Bladder microvascular endothelial cell (primary cell): Measurements from ENCODE around the gene NACA. TPM values are rescaled to one million over a fixed set of nuclear protein-coding genes. Genes with fewer than 3 reads are reported as not detected.

ENCODE experiments used
- total RNA-seq: library from RNA; depleted of rRNA; stranded (reverse); fragments of >200 nt; gene quantifications from 2 replicates; pipeline ENCODE4 v1.2.3, GENCODE V29; 2014

The NACA gene
- total RNA-seq = 817 and 977 TPM in 2 replicates

DNA sequence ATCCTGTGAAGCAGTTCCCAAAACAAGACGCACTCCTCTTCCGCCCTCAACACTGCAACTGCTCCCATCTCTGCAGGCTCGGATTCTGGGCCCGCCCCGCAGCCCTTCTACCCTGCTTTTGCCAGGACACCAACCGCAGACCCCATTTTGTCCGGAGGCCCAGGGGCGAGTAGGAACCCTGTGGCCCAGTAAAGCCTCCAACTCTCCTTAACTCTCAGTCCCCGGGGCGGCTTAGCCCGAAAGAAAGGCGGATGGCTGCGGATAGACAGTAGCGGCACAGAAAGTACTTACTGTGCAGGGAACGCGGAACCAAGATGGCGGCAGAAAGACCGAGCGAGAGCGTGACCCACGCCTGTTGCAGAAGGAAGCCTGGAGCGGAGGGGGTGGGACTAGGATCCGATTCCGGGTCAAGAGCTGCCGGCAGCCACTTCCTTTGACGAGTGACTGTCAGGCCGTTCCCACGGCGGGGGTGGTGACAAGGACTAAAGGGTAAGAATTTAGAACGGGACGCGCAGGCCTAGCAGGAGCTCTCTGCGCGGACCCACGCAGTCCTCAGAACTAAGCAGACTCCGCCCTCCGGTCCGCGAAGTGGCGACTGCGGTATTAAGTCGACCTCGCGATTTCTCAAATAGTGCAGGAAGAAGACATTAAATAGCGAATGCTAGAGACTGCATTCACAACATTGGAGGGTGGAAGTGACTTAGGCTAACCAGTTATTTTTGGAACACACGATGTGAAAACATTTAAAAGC lies at the start of gene NACA:
Gene NACA (minus strand): TSS at position 328 of the 751 bp plus-strand sequence. CDS start 778 bp downstream, outside the sequence.

DNA sequence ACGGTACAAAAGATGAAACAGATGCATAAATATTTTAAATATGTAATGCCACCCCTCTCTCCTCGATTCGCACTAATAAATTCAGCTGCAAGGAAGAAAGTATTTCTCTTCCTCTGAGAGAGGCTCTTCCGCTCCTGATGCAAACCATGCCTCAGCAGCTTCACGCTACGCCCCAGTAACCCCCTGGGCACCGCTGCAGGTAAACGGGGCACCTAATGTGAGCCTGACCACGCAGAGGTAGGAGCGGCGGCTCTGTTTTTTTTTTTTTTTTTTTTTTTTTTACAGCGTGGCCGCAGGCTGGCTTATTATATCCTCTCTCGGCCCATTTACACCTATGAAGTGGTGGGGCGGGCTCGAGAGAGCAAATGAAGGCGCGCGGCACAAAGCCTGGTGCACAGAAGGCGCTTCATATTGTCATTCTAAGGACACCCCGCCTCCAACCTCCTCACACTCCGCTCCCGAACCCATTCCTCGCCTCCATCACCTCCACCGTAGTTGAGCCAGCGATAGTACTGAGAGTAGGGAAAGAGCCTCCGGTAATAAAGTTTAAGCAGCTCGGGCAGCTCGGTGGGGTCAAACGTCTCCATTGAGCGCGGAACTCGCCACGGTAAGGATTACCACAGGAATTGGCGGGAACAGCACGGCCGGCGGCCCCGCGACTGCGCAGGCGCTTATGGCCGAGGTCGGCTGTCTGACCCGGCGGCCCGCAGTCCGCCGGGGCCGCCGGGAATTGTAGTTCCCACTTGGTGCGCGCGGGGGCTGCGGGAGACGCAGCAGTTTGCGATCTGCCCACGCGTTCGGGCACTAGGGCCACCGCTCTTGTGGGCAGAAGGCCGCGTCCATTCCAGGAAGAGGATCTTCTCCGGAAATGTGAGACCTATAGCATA lies 26.9 kb upstream of the NACA start, which contains the start of gene PRIM1:
Gene PRIM1 (minus strand): TSS at position 612 of the 887 bp plus-strand sequence. CDS start 25 bp downstream, at position 587.

DNA sequence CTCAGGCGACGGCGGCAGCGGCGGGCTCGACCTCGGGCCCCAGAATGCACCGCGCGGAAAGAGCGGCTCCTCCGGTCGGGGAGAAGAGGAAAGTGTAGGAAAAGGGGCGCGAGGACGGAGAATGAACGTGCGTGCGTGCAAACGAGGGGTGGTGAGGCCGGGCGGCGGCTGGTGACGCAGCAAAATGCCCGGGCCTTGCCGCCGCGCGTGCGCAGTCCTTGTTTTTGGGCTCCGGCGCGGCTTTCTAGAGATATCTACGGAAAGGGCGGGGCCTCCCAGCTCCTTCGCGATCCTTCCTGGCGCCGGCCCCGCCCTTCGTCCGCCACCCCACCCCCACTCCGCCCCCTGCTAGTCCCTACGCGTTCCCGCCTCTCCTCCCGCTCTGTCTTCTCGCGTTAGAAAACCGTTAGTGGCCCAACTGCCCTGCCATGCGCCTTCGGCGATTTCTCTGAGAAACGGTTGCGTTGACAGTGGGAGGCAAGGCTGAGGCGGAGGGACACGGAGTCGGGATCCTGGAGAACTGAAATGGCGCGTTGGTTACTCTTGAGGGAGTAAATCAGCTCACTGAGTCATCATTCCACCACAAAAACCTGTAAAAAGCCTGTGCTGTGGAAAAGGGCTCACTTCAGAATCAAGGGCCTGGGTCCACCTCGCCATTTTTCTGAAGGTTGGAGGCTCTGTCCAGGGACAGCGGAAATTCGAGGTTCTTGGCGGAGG lies 36.8 kb downstream of the NACA start, which contains the start of gene PTGES3:
Gene PTGES3 (minus strand): TSS at position 156 of the 717 bp plus-strand sequence. CDS start 285 bp downstream, outside the sequence.

Other genes with a start within 250 kb of the NACA start
- 0.16 and 0.44 TPM in 2 replicates for gene GLS2, start 237.1 kb downstream of the NACA start, total RNA-seq
- gene RBMS2, start 203.5 kb downstream of the NACA start, total RNA-seq = 25.1 and 65.6 TPM in 2 replicates
- gene BAZ2A, start 95.0 kb downstream of the NACA start, total RNA-seq = 17.5 and 40.7 TPM in 2 replicates
- gene ATP5F1B, start 79.3 kb downstream of the NACA start, total RNA-seq = 463 and 484 TPM in 2 replicates
- 52.8 and 81.4 TPM in 2 replicates for gene PTGES3, start 37.0 kb downstream of the NACA start, total RNA-seq
- gene PRIM1, start 27.0 kb upstream of the NACA start, total RNA-seq = 6.8 and 7.8 TPM in 2 replicates
- gene HSD17B6, start 38.0 kb upstream of the NACA start, total RNA-seq = under 0.01 and 0.38 TPM in 2 replicates
- gene SDR9C7, start 209.1 kb upstream of the NACA start, total RNA-seq = not detected in 2 replicates
- gene RDH16, start 232.3 kb upstream of the NACA start, total RNA-seq = under 0.01 and 0.19 TPM in 2 replicates